Measurements from ENCODE around the gene IL17RC. TPM values are rescaled to one million over a fixed set of nuclear protein-coding genes. Genes with fewer than 3 reads are reported as not detected.
A peak's percentile ranks its signal among the peaks of the same experiment; 100 is the strongest.

IL17RC gene
- total RNA-seq, 1 experiment from 2014 or later: 17.6 TPM

GRCh38 chr3:9903904-9904303 is 13.0 kb upstream of the IL17RC start:
- Histone ChIP-seq H3K27ac (ENCODE audit: low read depth, low read length) (no peak overlapping the region), H3K9ac (ENCODE audit: low read length) (peak overlapping the region; percentile 65; the same call in 1 of the 2 replicates), H3K79me2 (ENCODE audit: insufficient read depth, low read length) (no peaks in the 10 kb centered on the region), H3K9me2 (ENCODE audit: insufficient read depth) (no peaks in the 10 kb centered on the region), H3K4me2 (ENCODE audit: low read length) (peak overlapping the region; percentile 93), H3K9me3 (ENCODE audit: control insufficient read depth in 1 of 2, insufficient read depth in 1 of 2, low read depth in 1 of 2, low read length in 2 of 2) (no peaks in the 10 kb centered on the region), H2AFZ (ENCODE audit: low read depth, low read length, poor library complexity, severe bottlenecking) (no peak overlapping the region), H3K27me3 (ENCODE audit: insufficient read depth, low read length) (no peaks in the 10 kb centered on the region), H4K20me1 (ENCODE audit: insufficient read depth) (no peaks in the 10 kb centered on the region), H3K36me3 (ENCODE audit: control insufficient read depth in 1 of 2, insufficient read depth in 2 of 2, low read length in 2 of 2) (peaks cover 0 to 3% of the 10 kb centered on the region in 2 experiments; a peak in 1 of 4 replicates), H3K4me3 (replicated peaks in 1 of 2; ENCODE audit: low read depth in 1 of 2, low read length in 2 of 2) (peak overlapping the region in 1 of 2 experiments; percentile 73; a peak in 2 of 4 replicates), H3K4me1 (ENCODE audit: control insufficient read depth in 1 of 2, insufficient read depth in 2 of 2, low read length in 2 of 2) (peaks cover 11 to 23% of the 10 kb centered on the region in 2 experiments; a peak in 3 of 4 replicates)
- DNase-seq (ENCODE audit: low read depth, low spot score) (no peak), ATAC-seq (no peak)
- TF ChIP-seq TCF7L2 (IDR thresholded peaks at IDR 0.05; ENCODE audit: borderline replicate concordance, extremely low read depth, insufficient read depth, insufficient read length): no peak
- TF ChIP-seq FOSL1 (IDR thresholded peaks at IDR 0.05; ENCODE audit: low read depth): no peak
- TF ChIP-seq YY1 (IDR thresholded peaks at IDR 0.05; ENCODE audit: extremely low read depth, insufficient replicate concordance, low read depth, low read length): no peak
- no peak for TF ChIP-seq EZH2phosphoT487 (IDR thresholded peaks at IDR 0.05; ENCODE audit: borderline replicate concordance)
- no peak for TF ChIP-seq JUND (IDR thresholded peaks at IDR 0.05)
- TF ChIP-seq CTCF (IDR thresholded peaks at IDR 0.05 in 2 of 3, conservative IDR thresholded peaks at IDR 0.05 in 1 of 3; ENCODE audit: borderline replicate concordance in 1 of 3, insufficient read depth in 1 of 3, low read depth in 2 of 3, low read length in 2 of 3): no peak
- no peak for TF ChIP-seq SIN3A (IDR thresholded peaks at IDR 0.05; ENCODE audit: low read depth)
- no peak for TF ChIP-seq CBX3 (IDR thresholded peaks at IDR 0.05; ENCODE audit: low read depth)
- TF ChIP-seq RAD21 (IDR thresholded peaks at IDR 0.05; ENCODE audit: low read depth): no peak
- TF ChIP-seq CEBPB (IDR thresholded peaks at IDR 0.05; ENCODE audit: low read depth): no peak
- TF ChIP-seq REST (IDR thresholded peaks at IDR 0.05; ENCODE audit: low read depth): no peak
- TF ChIP-seq POLR2AphosphoS5 (IDR thresholded peaks at IDR 0.05; ENCODE audit: low read depth, low read length): no peak
- no peak for TF ChIP-seq ZNF274 (IDR thresholded peaks at IDR 0.05; ENCODE audit: low read depth, low read length)
- no peak for TF ChIP-seq EGR1 (IDR thresholded peaks at IDR 0.05; ENCODE audit: low read depth)
- TF ChIP-seq MAX (IDR thresholded peaks at IDR 0.05): no peak
- no peak for TF ChIP-seq ATF3 (IDR thresholded peaks at IDR 0.05)
- TF ChIP-seq SRF (IDR thresholded peaks at IDR 0.05; ENCODE audit: low read depth): no peak
- no peak for TF ChIP-seq ZFX (IDR thresholded peaks at IDR 0.05)
- TF ChIP-seq POLR2A (IDR thresholded peaks at IDR 0.05; ENCODE audit: borderline replicate concordance, extremely low read depth, insufficient read depth, insufficient read length): no peak
- intact Hi-C loops (cut with micrococcal nuclease): no loop called here
- CTCF ChIA-PET: no interaction called here
- no TSS peak for BruUV-seq (replicated peaks)
- POLR2A ChIA-PET: interaction anchor here (1.2 kb wide), 1 partner anchor 13 kb away, joined by 3 read pairs; the partner anchor contains the start of gene IL17RC
- RAD21 ChIA-PET (ENCODE audit: low non-redundant PET in 1 of 2, low total read pairs in 2 of 2, uncharacterized antibody in 2 of 2, unreplicated experiment in 2 of 2): no interaction called here
